ENCODE data around the gene ATP1A2.

The ATP1A2 gene

DNA sequence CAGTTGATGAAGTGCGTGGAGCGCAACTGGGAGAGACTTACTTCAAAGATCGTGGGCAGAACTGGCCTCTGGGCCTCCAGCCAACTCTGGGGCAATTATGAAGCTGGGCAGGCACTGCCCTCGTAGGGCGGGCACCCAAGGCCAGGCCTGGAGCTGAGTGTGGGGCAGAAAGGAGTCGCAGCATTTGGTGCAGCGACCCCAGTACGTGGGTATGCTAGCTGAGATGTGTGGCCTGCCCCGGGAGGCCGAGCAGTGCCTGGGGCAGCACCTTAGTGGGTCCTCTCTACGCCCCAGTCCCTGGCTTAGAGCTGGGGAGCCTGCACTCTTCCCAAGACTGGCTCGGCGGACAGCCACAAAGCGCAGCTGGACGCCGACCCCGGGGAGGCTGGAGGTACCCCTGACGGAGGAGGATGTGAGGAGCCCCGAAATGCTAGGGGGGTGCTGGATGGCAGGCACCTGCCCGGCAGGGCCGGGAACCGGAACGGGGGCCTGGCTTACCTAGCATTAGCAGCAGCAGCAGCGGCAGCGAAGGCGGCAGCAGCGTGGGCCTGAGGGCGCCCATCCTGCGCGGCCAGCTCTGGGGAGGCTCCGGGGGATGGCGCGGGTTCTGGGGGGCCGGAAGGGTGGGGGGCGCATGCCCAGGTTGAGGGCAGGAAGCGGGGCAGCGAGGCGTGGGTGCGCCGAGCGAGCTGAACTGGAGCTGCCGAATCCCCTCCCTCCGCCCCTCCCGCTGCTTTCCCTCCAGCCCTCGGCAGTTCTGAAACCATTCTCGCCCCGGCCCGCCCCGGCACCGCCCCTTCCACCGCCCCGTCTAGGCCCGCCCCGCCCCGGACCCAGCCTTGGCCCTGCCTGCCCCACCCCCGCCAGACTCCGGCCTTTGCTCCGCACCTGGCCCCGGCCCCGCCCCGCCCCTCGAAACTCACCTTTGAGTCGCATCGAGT lies 17.4 kb upstream of the ATP1A2 start, which contains the start of gene IGSF8 (continued):
- TF ChIP-seq, protein P1, sequence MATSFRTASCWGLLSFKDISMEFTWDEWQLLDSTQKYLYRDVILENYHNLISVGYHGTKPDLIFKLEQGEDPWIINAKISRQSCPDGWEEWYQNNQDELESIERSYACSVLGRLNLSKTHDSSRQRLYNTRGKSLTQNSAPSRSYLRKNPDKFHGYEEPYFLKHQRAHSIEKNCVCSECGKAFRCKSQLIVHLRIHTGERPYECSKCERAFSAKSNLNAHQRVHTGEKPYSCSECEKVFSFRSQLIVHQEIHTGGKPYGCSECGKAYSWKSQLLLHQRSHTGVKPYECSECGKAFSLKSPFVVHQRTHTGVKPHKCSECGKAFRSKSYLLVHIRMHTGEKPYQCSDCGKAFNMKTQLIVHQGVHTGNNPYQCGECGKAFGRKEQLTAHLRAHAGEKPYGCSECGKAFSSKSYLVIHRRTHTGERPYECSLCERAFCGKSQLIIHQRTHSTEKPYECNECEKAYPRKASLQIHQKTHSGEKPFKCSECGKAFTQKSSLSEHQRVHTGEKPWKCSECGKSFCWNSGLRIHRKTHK (tag by site-specific recombination; IDR thresholded peaks at IDR 0.05) = no peak
- TF ChIP-seq ZNF221 (tag by site-specific recombination; IDR thresholded peaks at IDR 0.05; ENCODE audit: borderline replicate concordance) (no peak), IKZF3 (tag by site-specific recombination; IDR thresholded peaks at IDR 0.05) (no peak), ZSCAN16 (tag by site-specific recombination; IDR thresholded peaks at IDR 0.05) (no peak), ZNF292 (tag by site-specific recombination; IDR thresholded peaks at IDR 0.05; ENCODE audit: borderline replicate concordance, low read depth) (no peak), TRIM28 (IDR thresholded peaks at IDR 0.05; ENCODE audit: borderline replicate concordance, low read length) (no peak), OSR2 (tag by site-specific recombination; IDR thresholded peaks at IDR 0.05) (no peak), ZBTB8A (tag by site-specific recombination; IDR thresholded peaks at IDR 0.05) (no peak), ZNF473 (tag by site-specific recombination; IDR thresholded peaks at IDR 0.05) (no peak), ZNF404 (tag by site-specific recombination; IDR thresholded peaks at IDR 0.05) (no peak), PRDM1 (tag by site-specific recombination; IDR thresholded peaks at IDR 0.05) (no peak), ZNF571 (tag by site-specific recombination; IDR thresholded peaks at IDR 0.05) (no peak), ZSCAN23 (tag by site-specific recombination; IDR thresholded peaks at IDR 0.05) (no peak), KLF10 (tag by site-specific recombination; IDR thresholded peaks at IDR 0.05) (no peak; the same call in 1 of the 2 replicates), ZNF670 (tag by site-specific recombination; IDR thresholded peaks at IDR 0.05; ENCODE audit: low read depth) (no peak), SALL2 (tag by site-specific recombination; IDR thresholded peaks at IDR 0.05; ENCODE audit: borderline replicate concordance) (no peak), ZBTB21 (tag by site-specific recombination; IDR thresholded peaks at IDR 0.05) (no peak), ZNF660 (tag by site-specific recombination; IDR thresholded peaks at IDR 0.05) (no peak)
- TF ChIP-seq, protein P2, sequence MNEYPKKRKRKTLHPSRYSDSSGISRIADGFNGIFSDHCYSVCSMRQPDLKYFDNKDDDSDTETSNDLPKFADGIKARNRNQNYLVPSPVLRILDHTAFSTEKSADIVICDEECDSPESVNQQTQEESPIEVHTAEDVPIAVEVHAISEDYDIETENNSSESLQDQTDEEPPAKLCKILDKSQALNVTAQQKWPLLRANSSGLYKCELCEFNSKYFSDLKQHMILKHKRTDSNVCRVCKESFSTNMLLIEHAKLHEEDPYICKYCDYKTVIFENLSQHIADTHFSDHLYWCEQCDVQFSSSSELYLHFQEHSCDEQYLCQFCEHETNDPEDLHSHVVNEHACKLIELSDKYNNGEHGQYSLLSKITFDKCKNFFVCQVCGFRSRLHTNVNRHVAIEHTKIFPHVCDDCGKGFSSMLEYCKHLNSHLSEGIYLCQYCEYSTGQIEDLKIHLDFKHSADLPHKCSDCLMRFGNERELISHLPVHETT (tag by site-specific recombination; IDR thresholded peaks at IDR 0.05) = no peak
- TF ChIP-seq, protein P3, sequence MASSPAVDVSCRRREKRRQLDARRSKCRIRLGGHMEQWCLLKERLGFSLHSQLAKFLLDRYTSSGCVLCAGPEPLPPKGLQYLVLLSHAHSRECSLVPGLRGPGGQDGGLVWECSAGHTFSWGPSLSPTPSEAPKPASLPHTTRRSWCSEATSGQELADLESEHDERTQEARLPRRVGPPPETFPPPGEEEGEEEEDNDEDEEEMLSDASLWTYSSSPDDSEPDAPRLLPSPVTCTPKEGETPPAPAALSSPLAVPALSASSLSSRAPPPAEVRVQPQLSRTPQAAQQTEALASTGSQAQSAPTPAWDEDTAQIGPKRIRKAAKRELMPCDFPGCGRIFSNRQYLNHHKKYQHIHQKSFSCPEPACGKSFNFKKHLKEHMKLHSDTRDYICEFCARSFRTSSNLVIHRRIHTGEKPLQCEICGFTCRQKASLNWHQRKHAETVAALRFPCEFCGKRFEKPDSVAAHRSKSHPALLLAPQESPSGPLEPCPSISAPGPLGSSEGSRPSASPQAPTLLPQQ (tag by site-specific recombination; IDR thresholded peaks at IDR 0.05) = no peak
- TF ChIP-seq, protein P4, sequence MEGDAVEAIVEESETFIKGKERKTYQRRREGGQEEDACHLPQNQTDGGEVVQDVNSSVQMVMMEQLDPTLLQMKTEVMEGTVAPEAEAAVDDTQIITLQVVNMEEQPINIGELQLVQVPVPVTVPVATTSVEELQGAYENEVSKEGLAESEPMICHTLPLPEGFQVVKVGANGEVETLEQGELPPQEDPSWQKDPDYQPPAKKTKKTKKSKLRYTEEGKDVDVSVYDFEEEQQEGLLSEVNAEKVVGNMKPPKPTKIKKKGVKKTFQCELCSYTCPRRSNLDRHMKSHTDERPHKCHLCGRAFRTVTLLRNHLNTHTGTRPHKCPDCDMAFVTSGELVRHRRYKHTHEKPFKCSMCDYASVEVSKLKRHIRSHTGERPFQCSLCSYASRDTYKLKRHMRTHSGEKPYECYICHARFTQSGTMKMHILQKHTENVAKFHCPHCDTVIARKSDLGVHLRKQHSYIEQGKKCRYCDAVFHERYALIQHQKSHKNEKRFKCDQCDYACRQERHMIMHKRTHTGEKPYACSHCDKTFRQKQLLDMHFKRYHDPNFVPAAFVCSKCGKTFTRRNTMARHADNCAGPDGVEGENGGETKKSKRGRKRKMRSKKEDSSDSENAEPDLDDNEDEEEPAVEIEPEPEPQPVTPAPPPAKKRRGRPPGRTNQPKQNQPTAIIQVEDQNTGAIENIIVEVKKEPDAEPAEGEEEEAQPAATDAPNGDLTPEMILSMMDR (tag by site-specific recombination; IDR thresholded peaks at IDR 0.05) = no peak
- TF ChIP-seq, protein P5, sequence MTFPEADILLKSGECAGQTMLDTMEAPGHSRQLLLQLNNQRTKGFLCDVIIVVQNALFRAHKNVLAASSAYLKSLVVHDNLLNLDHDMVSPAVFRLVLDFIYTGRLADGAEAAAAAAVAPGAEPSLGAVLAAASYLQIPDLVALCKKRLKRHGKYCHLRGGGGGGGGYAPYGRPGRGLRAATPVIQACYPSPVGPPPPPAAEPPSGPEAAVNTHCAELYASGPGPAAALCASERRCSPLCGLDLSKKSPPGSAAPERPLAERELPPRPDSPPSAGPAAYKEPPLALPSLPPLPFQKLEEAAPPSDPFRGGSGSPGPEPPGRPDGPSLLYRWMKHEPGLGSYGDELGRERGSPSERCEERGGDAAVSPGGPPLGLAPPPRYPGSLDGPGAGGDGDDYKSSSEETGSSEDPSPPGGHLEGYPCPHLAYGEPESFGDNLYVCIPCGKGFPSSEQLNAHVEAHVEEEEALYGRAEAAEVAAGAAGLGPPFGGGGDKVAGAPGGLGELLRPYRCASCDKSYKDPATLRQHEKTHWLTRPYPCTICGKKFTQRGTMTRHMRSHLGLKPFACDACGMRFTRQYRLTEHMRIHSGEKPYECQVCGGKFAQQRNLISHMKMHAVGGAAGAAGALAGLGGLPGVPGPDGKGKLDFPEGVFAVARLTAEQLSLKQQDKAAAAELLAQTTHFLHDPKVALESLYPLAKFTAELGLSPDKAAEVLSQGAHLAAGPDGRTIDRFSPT (tag by site-specific recombination; IDR thresholded peaks at IDR 0.05) = peak; percentile 66; the same call in 1 of the 2 replicates
- TF ChIP-seq, protein P6, sequence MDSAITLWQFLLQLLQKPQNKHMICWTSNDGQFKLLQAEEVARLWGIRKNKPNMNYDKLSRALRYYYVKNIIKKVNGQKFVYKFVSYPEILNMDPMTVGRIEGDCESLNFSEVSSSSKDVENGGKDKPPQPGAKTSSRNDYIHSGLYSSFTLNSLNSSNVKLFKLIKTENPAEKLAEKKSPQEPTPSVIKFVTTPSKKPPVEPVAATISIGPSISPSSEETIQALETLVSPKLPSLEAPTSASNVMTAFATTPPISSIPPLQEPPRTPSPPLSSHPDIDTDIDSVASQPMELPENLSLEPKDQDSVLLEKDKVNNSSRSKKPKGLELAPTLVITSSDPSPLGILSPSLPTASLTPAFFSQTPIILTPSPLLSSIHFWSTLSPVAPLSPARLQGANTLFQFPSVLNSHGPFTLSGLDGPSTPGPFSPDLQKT (IDR thresholded peaks at IDR 0.05; ENCODE audit: borderline replicate concordance, low read depth, low read length) = no peak
- TF ChIP-seq, protein P7, sequence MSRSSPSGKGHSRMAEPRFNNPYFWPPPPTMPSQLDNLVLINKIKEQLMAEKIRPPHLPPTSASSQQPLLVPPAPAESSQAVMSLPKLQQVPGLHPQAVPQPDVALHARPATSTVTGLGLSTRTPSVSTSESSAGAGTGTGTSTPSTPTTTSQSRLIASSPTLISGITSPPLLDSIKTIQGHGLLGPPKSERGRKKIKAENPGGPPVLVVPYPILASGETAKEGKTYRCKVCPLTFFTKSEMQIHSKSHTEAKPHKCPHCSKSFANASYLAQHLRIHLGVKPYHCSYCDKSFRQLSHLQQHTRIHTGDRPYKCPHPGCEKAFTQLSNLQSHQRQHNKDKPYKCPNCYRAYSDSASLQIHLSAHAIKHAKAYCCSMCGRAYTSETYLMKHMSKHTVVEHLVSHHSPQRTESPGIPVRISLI (tag by site-specific recombination; IDR thresholded peaks at IDR 0.05) = no peak
- TF ChIP-seq, protein P8, sequence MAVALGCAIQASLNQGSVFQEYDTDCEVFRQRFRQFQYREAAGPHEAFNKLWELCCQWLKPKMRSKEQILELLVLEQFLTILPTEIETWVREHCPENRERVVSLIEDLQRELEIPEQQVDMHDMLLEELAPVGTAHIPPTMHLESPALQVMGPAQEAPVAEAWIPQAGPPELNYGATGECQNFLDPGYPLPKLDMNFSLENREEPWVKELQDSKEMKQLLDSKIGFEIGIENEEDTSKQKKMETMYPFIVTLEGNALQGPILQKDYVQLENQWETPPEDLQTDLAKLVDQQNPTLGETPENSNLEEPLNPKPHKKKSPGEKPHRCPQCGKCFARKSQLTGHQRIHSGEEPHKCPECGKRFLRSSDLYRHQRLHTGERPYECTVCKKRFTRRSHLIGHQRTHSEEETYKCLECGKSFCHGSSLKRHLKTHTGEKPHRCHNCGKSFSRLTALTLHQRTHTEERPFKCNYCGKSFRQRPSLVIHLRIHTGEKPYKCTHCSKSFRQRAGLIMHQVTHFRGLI (tag by site-specific recombination; IDR thresholded peaks at IDR 0.05) = 0 out of 2 replicates have a peak, but pooled peaks have one; percentile 4

All from HEK293 (cell line).